Dedifferentiated amniotic fluid mesenchymal stem cell (primary cell): ENCODE data around the gene GLG1.
"Not testable (repeated sequence)": the region's sequence is repeated elsewhere in the genome, so short reads cannot be mapped to it uniquely, and the experiment has no call there.

Source experiments
- DNase-seq: peaks from one replicate; pipeline ENCODE4 v3.0.0-alpha.2; 2016; ENCODE audit errors: extremely low spot score

The GLG1 gene

GRCh38 chr16:74575175-74575806 lies 31.6 kb downstream of the GLG1 start:
- no peak for DNase-seq

- DNase-seq = no peak
These were observed 32.8 kb downstream of the GLG1 start for GRCh38 chr16:74574146-74574545.

- no peak for DNase-seq
These were observed 33.3 kb downstream of the GLG1 start for GRCh38 chr16:74573622-74574021.

GRCh38 chr16:74570412-74571301 lies 36.3 kb downstream of the GLG1 start:
- DNase-seq = no peak

- DNase-seq = peak; percentile 23
These were observed 37.8 kb downstream of the GLG1 start for GRCh38 chr16:74568961-74569631.

- DNase-seq = no peak
These were observed 39.0 kb downstream of the GLG1 start for GRCh38 chr16:74567901-74568300.

- DNase-seq = no peak
These were observed 41.5 kb downstream of the GLG1 start for GRCh38 chr16:74565378-74565777.

- no peak for DNase-seq
These were observed 42.4 kb downstream of the GLG1 start for GRCh38 chr16:74564451-74564984.

- DNase-seq = no peak
These were observed 43.1 kb downstream of the GLG1 start for GRCh38 chr16:74563828-74564263.

GRCh38 chr16:74562117-74562516 lies 44.8 kb downstream of the GLG1 start:
- no peak for DNase-seq

- no peak for DNase-seq
These were observed 45.3 kb downstream of the GLG1 start for GRCh38 chr16:74561626-74562025.

- no peak for DNase-seq
These were observed 46.0 kb downstream of the GLG1 start for GRCh38 chr16:74560912-74561311.

GRCh38 chr16:74558873-74559272 lies 48.0 kb downstream of the GLG1 start:
- no peak for DNase-seq

- no peak for DNase-seq
These were observed 49.6 kb downstream of the GLG1 start for GRCh38 chr16:74557275-74557674.

- DNase-seq = no peak
These were observed 50.5 kb downstream of the GLG1 start for GRCh38 chr16:74556375-74556922.

GRCh38 chr16:74552357-74552756 lies 54.6 kb downstream of the GLG1 start:
- DNase-seq = not testable (repeated sequence)

- DNase-seq = not testable (repeated sequence)
These were observed 56.5 kb downstream of the GLG1 start for GRCh38 chr16:74550227-74551019.

- DNase-seq = not testable (repeated sequence)
These were observed 60.8 kb downstream of the GLG1 start for GRCh38 chr16:74546112-74546511.

GRCh38 chr16:74542911-74543578 lies 63.9 kb downstream of the GLG1 start:
- not testable (repeated sequence) for DNase-seq

GRCh38 chr16:74540663-74541062 lies 66.3 kb downstream of the GLG1 start:
- not testable (repeated sequence) for DNase-seq
